Gastroesophageal sphincter (tissue), 3 donors: Measurements from ENCODE around the gene ZMIZ1.

Source experiments
- EP300 ChIP-seq: sonication (generic); formaldehyde crosslinking; IDR thresholded peaks from one replicate; pipeline ENCODE4 v1.6.1; 2017; ENCODE audit warnings: antibody characterized with exemption, mild to moderate bottlenecking
- POLR2A ChIP-seq, 2 donors: fragments of 450-650 bp; IDR thresholded peaks; one replicate each; pipeline ENCODE4 v1.6.1; 2017; ENCODE audit warnings: antibody characterized with exemption in 2 of 2, mild to moderate bottlenecking in 2 of 2, moderate library complexity in 1 of 2
- POLR2AphosphoS5 ChIP-seq: sonication (generic); formaldehyde crosslinking; IDR thresholded peaks from one replicate; pipeline ENCODE4 v1.6.1; 2017; ENCODE audit warnings: antibody characterized with exemption
- TF ChIP-seq, protein P1 (sequence below), 4 experiments: fragments of 200-600 bp in 2 of 4; fragments of 450-650 bp in 2 of 4; sonication (generic) in 1 of 4; IDR thresholded peaks; one replicate each; pipeline ENCODE4 v1.5.1; 2017 to 2019; ENCODE audit warnings: antibody characterized with exemption in 4 of 4, mild to moderate bottlenecking in 2 of 4, moderate library complexity in 2 of 4

DNA sequence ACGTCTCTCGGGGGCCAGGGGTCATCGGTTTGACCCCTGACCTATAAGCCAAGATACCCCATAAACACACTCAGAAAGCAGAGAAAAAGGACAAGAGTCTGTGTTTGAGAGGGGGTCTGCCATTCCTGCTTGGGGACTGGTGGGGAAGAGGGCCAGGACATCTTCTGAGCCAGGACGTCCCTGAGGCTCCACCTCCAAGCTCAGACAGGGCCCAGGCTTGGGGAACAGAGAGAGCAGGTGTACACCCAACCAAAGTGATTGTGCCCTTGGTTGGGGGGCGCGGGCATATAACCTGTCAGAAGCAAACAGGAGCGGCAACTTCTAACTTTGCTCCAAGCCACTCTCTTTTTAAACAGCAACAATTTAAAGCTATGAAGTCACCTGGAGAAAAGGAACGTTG is 244.6 kb downstream of the ZMIZ1 start:
- TF ChIP-seq, protein P1, sequence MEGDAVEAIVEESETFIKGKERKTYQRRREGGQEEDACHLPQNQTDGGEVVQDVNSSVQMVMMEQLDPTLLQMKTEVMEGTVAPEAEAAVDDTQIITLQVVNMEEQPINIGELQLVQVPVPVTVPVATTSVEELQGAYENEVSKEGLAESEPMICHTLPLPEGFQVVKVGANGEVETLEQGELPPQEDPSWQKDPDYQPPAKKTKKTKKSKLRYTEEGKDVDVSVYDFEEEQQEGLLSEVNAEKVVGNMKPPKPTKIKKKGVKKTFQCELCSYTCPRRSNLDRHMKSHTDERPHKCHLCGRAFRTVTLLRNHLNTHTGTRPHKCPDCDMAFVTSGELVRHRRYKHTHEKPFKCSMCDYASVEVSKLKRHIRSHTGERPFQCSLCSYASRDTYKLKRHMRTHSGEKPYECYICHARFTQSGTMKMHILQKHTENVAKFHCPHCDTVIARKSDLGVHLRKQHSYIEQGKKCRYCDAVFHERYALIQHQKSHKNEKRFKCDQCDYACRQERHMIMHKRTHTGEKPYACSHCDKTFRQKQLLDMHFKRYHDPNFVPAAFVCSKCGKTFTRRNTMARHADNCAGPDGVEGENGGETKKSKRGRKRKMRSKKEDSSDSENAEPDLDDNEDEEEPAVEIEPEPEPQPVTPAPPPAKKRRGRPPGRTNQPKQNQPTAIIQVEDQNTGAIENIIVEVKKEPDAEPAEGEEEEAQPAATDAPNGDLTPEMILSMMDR (IDR thresholded peaks at IDR 0.05), result no peak
- TF ChIP-seq POLR2AphosphoS5, result no peak
- no peak for TF ChIP-seq EP300
- no peak for TF ChIP-seq POLR2A (IDR thresholded peaks at IDR 0.05)
